ENCODE results near the gene DTX3L. TPM values are rescaled to one million over a fixed set of nuclear protein-coding genes. Genes with fewer than 3 reads are reported as not detected.
A peak's percentile ranks its signal among the peaks of the same experiment; 100 is the strongest.

DTX3L gene
- total and polyA plus RNA-seq, 10 of the 15 experiments (the other 5 are each of a cell fraction or from before 2014, with no cell fraction given), result 9.9 to 41.4 (median 21.7) TPM

- H3K9ac ChIP-seq (ENCODE audit: control insufficient read depth, insufficient read depth, low read length), result no peak overlapping the region
- ChIA-PET SMC1A (ENCODE audit: uncharacterized antibody, unreplicated experiment) (interaction anchor here (0.6 to 1.9 kb wide), 9 partner anchors 8 to 288 kb away, joined by 3 to 8 read pairs (median 3); partner anchors contain the start of gene CSTA), POLR2A (interaction anchor here (1.1 to 1.3 kb wide), 3 partner anchors 12 to 36 kb away, joined by 3 to 4 read pairs (median 4); no protein-coding TSS in a partner anchor), RAD21 (ENCODE audit: unreplicated experiment) (no interaction called here), CTCF (interaction anchor here (0.8 to 1.2 kb wide), 2 partner anchors 30 to 67 kb away, joined by 3 to 4 read pairs; no protein-coding TSS in a partner anchor)
- ATAC-seq (no peak), DNase-seq (ENCODE audit: low read depth, low spot score) (peak; percentile 30), FAIRE-seq (no peak)
- peaks cover 5 to 7% of the 10 kb centered on the region in 2 experiments for H3K36me3 ChIP-seq (ENCODE audit: control insufficient read depth in 2 of 2, insufficient read depth in 2 of 2, low read length in 1 of 2)
- no peaks in the 10 kb centered on the region for H3K79me2 ChIP-seq (ENCODE audit: control insufficient read depth, insufficient read depth, low read length)
- H3K27ac ChIP-seq (ENCODE audit: control insufficient read depth, insufficient read depth), result no peak overlapping the region
- no peak overlapping the region for H2AFZ ChIP-seq (ENCODE audit: control insufficient read depth, low read depth, low read length)
- H3K4me3 ChIP-seq, result no peak overlapping the region
- WGBS (ENCODE audit: insufficient coverage, insufficient replicate concordance, low lambda C conversion rate, missing lambda C conversion rate), result 96% methylated on average over 5 of the region's 5 CpGs
- intact Hi-C loops (cut with micrococcal nuclease; ENCODE audit: unreplicated experiment) (no loop called here), in situ Hi-C loops (cut with MboI) (no loop called here)
- H3K9me3 ChIP-seq (replicated peaks; ENCODE audit: control insufficient read depth, insufficient read depth, low read length), result peaks cover 10% of the 10 kb centered on the region
- 0 out of 3 replicates have a peak, but pooled peaks have one; percentile 20 for TF ChIP-seq POU2F2 (IDR thresholded peaks at IDR 0.05; ENCODE audit: borderline replicate concordance, low read depth, low read length)
- no peak for TF ChIP-seq HCFC1 (IDR thresholded peaks at IDR 0.05; ENCODE audit: low read length)
- H3K4me1 ChIP-seq (ENCODE audit: control insufficient read depth, insufficient read depth, low read length), result peaks cover 27% of the 10 kb centered on the region
- no peaks in the 10 kb centered on the region for H3K27me3 ChIP-seq (replicated peaks in 1 of 2; ENCODE audit: control insufficient read depth in 2 of 2, insufficient read depth in 2 of 2, low read length in 1 of 2)
- no peaks in the 10 kb centered on the region for H4K20me1 ChIP-seq (ENCODE audit: control insufficient read depth, insufficient read depth)
- BruUV-seq (replicated peaks), result no TSS peak
- H3K4me2 ChIP-seq (ENCODE audit: control insufficient read depth, insufficient read depth), result no peak overlapping the region
These were observed 48.6 kb downstream of the DTX3L start for GRCh38 chr3:122612696-122613095.

GRCh38 chr3:122615303-122615702 lies 51.2 kb downstream of the DTX3L start:
- FAIRE-seq, result no peak
- H3K4me2 ChIP-seq (ENCODE audit: control insufficient read depth, insufficient read depth), result no peak overlapping the region
- SMC1A ChIA-PET (ENCODE audit: uncharacterized antibody, unreplicated experiment), result interaction anchor here (1.5 to 9.3 kb wide), 3 partner anchors 11 to 39 kb away, joined by 6 to 183 read pairs (median 68); partner anchors contain the start of gene PARP15
- no peak overlapping the region for H3K4me3 ChIP-seq
- intact Hi-C loops (cut with micrococcal nuclease; ENCODE audit: unreplicated experiment) (no loop called here), in situ Hi-C loops (cut with MboI) (no loop called here)
- no peak for TF ChIP-seq MYC (IDR thresholded peaks at IDR 0.05; ENCODE audit: insufficient read depth, insufficient read length, insufficient replicate concordance, low read length, severe bottlenecking)
- TF ChIP-seq BCL11A (IDR thresholded peaks at IDR 0.05; ENCODE audit: low read depth, low read length), result no peak
- no peak for TF ChIP-seq NKRF (conservative IDR thresholded peaks at IDR 0.05)
- no peak overlapping the region for H3K9ac ChIP-seq (ENCODE audit: control insufficient read depth, insufficient read depth, low read length)
- RAD21 ChIA-PET (ENCODE audit: unreplicated experiment), result no interaction called here
- H3K9me3 ChIP-seq (replicated peaks; ENCODE audit: control insufficient read depth, insufficient read depth, low read length), result peaks cover 9% of the 10 kb centered on the region
- H2AFZ ChIP-seq (ENCODE audit: control insufficient read depth, low read depth, low read length), result no peak overlapping the region
- CTCF ChIA-PET, result interaction anchor here (2.6 to 7.0 kb wide), 2 partner anchors 11 to 64 kb away, joined by 9 to 91 read pairs; partner anchors contain the start of gene PARP14
- H3K36me3 ChIP-seq (ENCODE audit: control insufficient read depth in 2 of 2, insufficient read depth in 2 of 2, low read length in 1 of 2), result peaks cover 5 to 8% of the 10 kb centered on the region in 2 experiments
- DNase-seq (ENCODE audit: low read depth, low spot score), result no peak
- WGBS (ENCODE audit: insufficient coverage, insufficient replicate concordance, low lambda C conversion rate, missing lambda C conversion rate), result 96% methylated on average over 3 of the region's 3 CpGs
- peaks cover 17% of the 10 kb centered on the region for H3K4me1 ChIP-seq (ENCODE audit: control insufficient read depth, insufficient read depth, low read length)
- no peak overlapping the region for H3K27ac ChIP-seq (ENCODE audit: control insufficient read depth, insufficient read depth)
- TSS peak; percentile 35 for BruUV-seq (replicated peaks)
- no peaks in the 10 kb centered on the region for H3K79me2 ChIP-seq (ENCODE audit: control insufficient read depth, insufficient read depth, low read length)
- POLR2A ChIA-PET, result interaction anchor here (4.1 kb wide), 1 partner anchor 32 kb away, joined by 21 read pairs; no protein-coding TSS in a partner anchor
- no peak for ATAC-seq
- H3K27me3 ChIP-seq (replicated peaks in 1 of 2; ENCODE audit: control insufficient read depth in 2 of 2, insufficient read depth in 2 of 2, low read length in 1 of 2), result no peaks in the 10 kb centered on the region
- H4K20me1 ChIP-seq (ENCODE audit: control insufficient read depth, insufficient read depth), result no peaks in the 10 kb centered on the region
